CD4-positive, alpha-beta T cell treated with Interleukin-15 for 4 hours (primary cell): ENCODE measurements around the gene TRIM48.
"Not testable (repeated sequence)": the region's sequence is repeated elsewhere in the genome, so short reads cannot be mapped to it uniquely, and the experiment has no call there.

Experiments used
- DNase-seq: peaks from one replicate; pipeline ENCODE4 v3.0.0-alpha.2; 2020; ENCODE audit warnings: low spot score

Gene TRIM48

GRCh38 chr11:55261855-55262254 is at the start of gene TRIM48:
TRIM48 (plus strand) TSS chr11:55262155; CDS start chr11:55262268, 113 bp downstream.
- not testable (repeated sequence) for DNase-seq

- not testable (repeated sequence) for DNase-seq
These were observed 23.6 kb upstream of the TRIM48 start for GRCh38 chr11:55238316-55238715.

- DNase-seq: no peak
These were observed 1.1 kb downstream of the TRIM48 start for GRCh38 chr11:55263081-55263480.
